Measurements from ENCODE around the gene MBP.

MBP gene

GRCh38 chr18:76996429-76996828 lies 136.2 kb downstream of the MBP start:
- Histone ChIP-seq H3K27ac (ENCODE audit: low read depth, low read length, poor library complexity, severe bottlenecking) (no peak overlapping the region), H3K4me1 (ENCODE audit: insufficient read depth, low read length, severe bottlenecking) (peaks cover 23% of the 10 kb centered on the region), H3K9ac (ENCODE audit: low read length) (no peak overlapping the region), H3K4me2 (ENCODE audit: low read length) (no peak overlapping the region), H3K27me3 (ENCODE audit: insufficient read depth, low read length) (no peaks in the 10 kb centered on the region), H2AFZ (ENCODE audit: low read length) (no peak overlapping the region), H4K20me1 (ENCODE audit: insufficient read depth, low read length) (no peaks in the 10 kb centered on the region), H3K9me2 (ENCODE audit: low read depth, low read length) (no peaks in the 10 kb centered on the region), H3K36me3 (ENCODE audit: insufficient read depth, low read length) (no peaks in the 10 kb centered on the region; the same call in 1 of the 2 replicates), H3F3A (ENCODE audit: insufficient read depth, low read length) (no peaks in the 10 kb centered on the region), H3K4me3 (ENCODE audit: low read depth, low read length, poor library complexity, severe bottlenecking) (no peak overlapping the region), H3K79me2 (ENCODE audit: insufficient read depth, low read length) (no peaks in the 10 kb centered on the region), H3K9me3 (ENCODE audit: low read length) (0 out of 2 replicates have a peak, but pooled peaks cover 3% of the 10 kb centered on the region)
- TF ChIP-seq CTCF (IDR thresholded peaks at IDR 0.05; ENCODE audit: low read length) = no peak
- no peak for TF ChIP-seq EZH2 (IDR thresholded peaks at IDR 0.05; ENCODE audit: borderline replicate concordance, low read length)

- TF ChIP-seq CTCF (IDR thresholded peaks at IDR 0.05; ENCODE audit: low read length) = no peak
Measured at GRCh38 chr18:76995896-76996295, 136.7 kb downstream of the MBP start.

GRCh38 chr18:76994086-76994654 lies 138.4 kb downstream of the MBP start:
- Histone ChIP-seq H3K9ac (ENCODE audit: low read length) (no peak overlapping the region), H3K9me2 (ENCODE audit: low read depth, low read length) (no peaks in the 10 kb centered on the region), H3K4me1 (ENCODE audit: insufficient read depth, low read length, severe bottlenecking) (peaks cover 31% of the 10 kb centered on the region), H3K27me3 (ENCODE audit: insufficient read depth, low read length) (no peaks in the 10 kb centered on the region), H3K27ac (ENCODE audit: low read depth, low read length, poor library complexity, severe bottlenecking) (no peak overlapping the region), H2AFZ (ENCODE audit: low read length) (no peak overlapping the region), H4K20me1 (ENCODE audit: insufficient read depth, low read length) (no peaks in the 10 kb centered on the region), H3K79me2 (ENCODE audit: insufficient read depth, low read length) (no peaks in the 10 kb centered on the region), H3K9me3 (ENCODE audit: low read length) (0 out of 2 replicates have a peak, but pooled peaks cover 3% of the 10 kb centered on the region), H3K4me2 (ENCODE audit: low read length) (no peak overlapping the region), H3K4me3 (ENCODE audit: low read depth, low read length, poor library complexity, severe bottlenecking) (no peak overlapping the region), H3K36me3 (ENCODE audit: insufficient read depth, low read length) (no peaks in the 10 kb centered on the region; the same call in 1 of the 2 replicates), H3F3A (ENCODE audit: insufficient read depth, low read length) (no peaks in the 10 kb centered on the region)
- no peak for TF ChIP-seq EZH2 (IDR thresholded peaks at IDR 0.05; ENCODE audit: borderline replicate concordance, low read length)
- TF ChIP-seq CTCF (IDR thresholded peaks at IDR 0.05; ENCODE audit: low read length) = no peak

More at GRCh38 chr18:76995896-76996295, 136.7 kb downstream of the MBP start:
- Histone ChIP-seq H3K27ac (ENCODE audit: low read depth, low read length, poor library complexity, severe bottlenecking) (no peak overlapping the region), H3K36me3 (ENCODE audit: insufficient read depth, low read length) (no peaks in the 10 kb centered on the region; the same call in 1 of the 2 replicates), H3K9me2 (ENCODE audit: low read depth, low read length) (no peaks in the 10 kb centered on the region), H3K79me2 (ENCODE audit: insufficient read depth, low read length) (no peaks in the 10 kb centered on the region), H3K4me2 (ENCODE audit: low read length) (no peak overlapping the region), H3K9ac (ENCODE audit: low read length) (no peak overlapping the region), H3K4me3 (ENCODE audit: low read depth, low read length, poor library complexity, severe bottlenecking) (no peak overlapping the region), H3F3A (ENCODE audit: insufficient read depth, low read length) (no peaks in the 10 kb centered on the region), H3K4me1 (ENCODE audit: insufficient read depth, low read length, severe bottlenecking) (peaks cover 24% of the 10 kb centered on the region), H4K20me1 (ENCODE audit: insufficient read depth, low read length) (no peaks in the 10 kb centered on the region), H3K9me3 (ENCODE audit: low read length) (0 out of 2 replicates have a peak, but pooled peaks cover 3% of the 10 kb centered on the region), H3K27me3 (ENCODE audit: insufficient read depth, low read length) (no peaks in the 10 kb centered on the region), H2AFZ (ENCODE audit: low read length) (no peak overlapping the region)
